Endothelial cell (in vitro differentiated cells): ENCODE results near the gene SPC25. TPM values are rescaled to one million over a fixed set of nuclear protein-coding genes. Genes with fewer than 3 reads are reported as not detected.

Source experiments
- DNase-seq: peaks from one replicate; pipeline ENCODE4 v3.0.0; 2021; ENCODE audit warnings: low spot score
- H3K27ac Mint-ChIP-seq: one replicate; pipeline ENCODE4 v1.8.0; 2021; ENCODE audit warnings: mixed read lengths, inconsistent platforms; ENCODE audit not compliant: unreplicated experiment
- H3K27me3 Mint-ChIP-seq: one replicate; pipeline ENCODE4 v1.8.0; 2021; ENCODE audit warnings: mild to moderate bottlenecking, moderate library complexity, mixed read lengths, inconsistent platforms; ENCODE audit not compliant: unreplicated experiment
- H3K36me3 Mint-ChIP-seq: one replicate; pipeline ENCODE4 v1.8.0; 2021; ENCODE audit warnings: mild to moderate bottlenecking, low read depth, mixed read lengths, inconsistent platforms; ENCODE audit not compliant: unreplicated experiment
- H3K4me1 Mint-ChIP-seq: one replicate; pipeline ENCODE4 v1.8.0; 2021; ENCODE audit warnings: mild to moderate bottlenecking, mixed read lengths, inconsistent platforms; ENCODE audit not compliant: unreplicated experiment
- H3K4me3 Mint-ChIP-seq: one replicate; pipeline ENCODE4 v1.8.0; 2021; ENCODE audit warnings: mild to moderate bottlenecking, mixed read lengths, inconsistent platforms; ENCODE audit not compliant: unreplicated experiment
- H3K9me3 Mint-ChIP-seq: one replicate; pipeline ENCODE4 v1.8.0; 2021; ENCODE audit warnings: mixed read lengths, inconsistent platforms; ENCODE audit not compliant: unreplicated experiment
- total RNA-seq: library from RNA; stranded (reverse); fragmentation: NEBNext Ultra II Directional; extraction: Animal tissue kit (Norgen Biotek cat#: 25700); gene quantifications from one replicate; pipeline ENCODE4 v1.2.1, GENCODE V29; 2021; ENCODE audit not compliant: unreplicated experiment
- TF ChIP-seq, protein P1 (sequence below): fragments of 200-600 bp; sonication (generic); IDR thresholded peaks from one replicate; pipeline ENCODE4 v1.5.0; 2021; ENCODE audit warnings: antibody characterized with exemption; ENCODE audit not compliant: unreplicated experiment

The SPC25 gene
- total RNA-seq, 1 donor from 2014 or later = 6.2 TPM

DNA sequence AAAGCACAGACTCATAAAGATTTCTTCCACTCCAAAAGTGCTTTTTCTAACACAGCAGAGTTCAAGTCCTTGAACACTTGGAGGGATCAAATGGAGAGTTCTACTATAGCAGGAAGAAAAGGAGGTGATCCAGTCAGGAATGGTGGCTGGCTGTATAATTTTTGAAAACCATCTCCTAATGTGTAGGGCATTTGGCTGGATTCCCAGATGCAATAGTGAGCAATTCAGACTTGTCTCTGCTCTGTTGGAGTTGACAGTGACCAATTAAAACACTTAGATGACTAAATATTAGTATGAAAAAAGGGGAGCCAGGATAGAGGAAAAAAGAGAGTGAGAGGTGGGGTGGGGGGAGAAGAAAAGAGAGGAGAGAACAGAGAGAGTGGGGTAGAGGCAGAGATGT is 5.5 kb upstream of the SPC25 start:
- DNase-seq = no peak
- Mint-ChIP-seq H3K4me1 (no peaks in the 10 kb centered on the region), H3K36me3 (no peaks in the 10 kb centered on the region), H3K27ac (no peak overlapping the region), H3K4me3 (no peak overlapping the region), H3K27me3 (peaks cover 2% of the 10 kb centered on the region), H3K9me3 (no peaks in the 10 kb centered on the region)
- TF ChIP-seq, protein P1, sequence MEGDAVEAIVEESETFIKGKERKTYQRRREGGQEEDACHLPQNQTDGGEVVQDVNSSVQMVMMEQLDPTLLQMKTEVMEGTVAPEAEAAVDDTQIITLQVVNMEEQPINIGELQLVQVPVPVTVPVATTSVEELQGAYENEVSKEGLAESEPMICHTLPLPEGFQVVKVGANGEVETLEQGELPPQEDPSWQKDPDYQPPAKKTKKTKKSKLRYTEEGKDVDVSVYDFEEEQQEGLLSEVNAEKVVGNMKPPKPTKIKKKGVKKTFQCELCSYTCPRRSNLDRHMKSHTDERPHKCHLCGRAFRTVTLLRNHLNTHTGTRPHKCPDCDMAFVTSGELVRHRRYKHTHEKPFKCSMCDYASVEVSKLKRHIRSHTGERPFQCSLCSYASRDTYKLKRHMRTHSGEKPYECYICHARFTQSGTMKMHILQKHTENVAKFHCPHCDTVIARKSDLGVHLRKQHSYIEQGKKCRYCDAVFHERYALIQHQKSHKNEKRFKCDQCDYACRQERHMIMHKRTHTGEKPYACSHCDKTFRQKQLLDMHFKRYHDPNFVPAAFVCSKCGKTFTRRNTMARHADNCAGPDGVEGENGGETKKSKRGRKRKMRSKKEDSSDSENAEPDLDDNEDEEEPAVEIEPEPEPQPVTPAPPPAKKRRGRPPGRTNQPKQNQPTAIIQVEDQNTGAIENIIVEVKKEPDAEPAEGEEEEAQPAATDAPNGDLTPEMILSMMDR = no peak

DNA sequence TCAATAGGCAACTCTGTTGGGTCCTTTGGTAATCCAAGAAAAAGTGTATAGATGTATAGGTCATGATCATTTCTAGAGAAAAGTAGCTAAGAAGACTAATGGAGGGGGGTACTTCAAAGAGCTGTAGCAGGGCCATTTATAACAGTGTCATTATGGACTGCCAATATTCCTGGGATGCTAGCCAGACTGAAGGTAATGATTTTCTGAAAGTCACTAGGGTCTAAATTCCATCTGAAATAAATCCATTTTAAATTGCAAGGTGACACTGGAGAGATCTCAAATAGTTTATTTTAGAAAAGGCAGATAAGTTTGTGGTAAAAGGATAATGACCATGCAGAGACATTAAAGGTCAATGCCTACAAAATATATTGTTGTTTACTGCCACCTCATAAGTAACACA is 4.5 kb upstream of the SPC25 start:
- H3K27me3 Mint-ChIP-seq = peaks cover 2% of the 10 kb centered on the region
- H3K4me1 Mint-ChIP-seq = peaks cover 6% of the 10 kb centered on the region
- TF ChIP-seq, protein P1 = no peak
- DNase-seq = no peak
- H3K36me3 Mint-ChIP-seq = no peaks in the 10 kb centered on the region
- no peak overlapping the region for H3K27ac Mint-ChIP-seq
- no peaks in the 10 kb centered on the region for H3K9me3 Mint-ChIP-seq
- H3K4me3 Mint-ChIP-seq = no peak overlapping the region

DNA sequence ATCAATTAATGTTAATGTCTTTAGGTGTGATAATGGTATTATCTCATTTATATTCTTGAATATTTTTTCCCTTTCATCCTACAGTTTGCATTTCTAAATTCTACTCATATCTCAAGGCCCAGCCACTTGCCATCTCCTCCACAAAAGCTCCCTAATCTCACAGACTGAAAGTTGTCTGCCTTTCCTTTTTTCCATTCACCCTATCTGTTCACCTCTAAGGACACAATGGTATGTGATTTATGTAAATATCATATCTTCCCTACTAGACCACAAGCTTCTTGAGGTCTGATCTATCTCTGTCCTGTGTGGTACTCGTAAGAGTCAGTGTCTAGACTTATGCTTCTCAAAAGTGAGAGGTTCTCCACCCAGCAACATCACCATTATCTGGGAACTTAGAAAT is 3.9 kb upstream of the SPC25 start:
- Mint-ChIP-seq H3K9me3 (no peaks in the 10 kb centered on the region), H3K4me3 (no peak overlapping the region), H3K36me3 (no peaks in the 10 kb centered on the region), H3K4me1 (peaks cover 6% of the 10 kb centered on the region), H3K27ac (no peak overlapping the region), H3K27me3 (peaks cover 1% of the 10 kb centered on the region)
- TF ChIP-seq, protein P1 = no peak
- DNase-seq = no peak

DNA sequence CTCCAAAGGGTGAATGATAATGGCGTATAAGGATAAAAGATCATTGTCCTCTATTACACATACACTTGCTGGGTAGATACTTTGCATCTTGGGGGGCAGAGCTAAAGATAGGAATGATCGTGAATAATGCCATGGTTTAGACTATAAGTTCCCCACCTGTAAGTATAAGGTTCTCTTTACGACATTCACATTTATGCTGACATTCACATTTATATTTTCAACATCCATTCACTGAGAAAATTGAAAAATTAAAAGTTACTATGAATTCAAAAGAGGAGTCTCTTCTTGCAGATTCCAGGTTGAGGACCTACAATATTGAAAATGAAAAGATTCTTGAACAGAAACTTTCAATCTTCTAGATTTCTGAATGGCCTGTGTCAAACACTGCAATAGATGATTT is 2.1 kb upstream of the SPC25 start:
- Mint-ChIP-seq H3K4me1 (peaks cover 6% of the 10 kb centered on the region), H3K4me3 (no peak overlapping the region), H3K27ac (no peak overlapping the region), H3K27me3 (peaks cover 1% of the 10 kb centered on the region), H3K36me3 (no peaks in the 10 kb centered on the region), H3K9me3 (no peaks in the 10 kb centered on the region)
- DNase-seq = no peak
- TF ChIP-seq, protein P1 = no peak

DNA sequence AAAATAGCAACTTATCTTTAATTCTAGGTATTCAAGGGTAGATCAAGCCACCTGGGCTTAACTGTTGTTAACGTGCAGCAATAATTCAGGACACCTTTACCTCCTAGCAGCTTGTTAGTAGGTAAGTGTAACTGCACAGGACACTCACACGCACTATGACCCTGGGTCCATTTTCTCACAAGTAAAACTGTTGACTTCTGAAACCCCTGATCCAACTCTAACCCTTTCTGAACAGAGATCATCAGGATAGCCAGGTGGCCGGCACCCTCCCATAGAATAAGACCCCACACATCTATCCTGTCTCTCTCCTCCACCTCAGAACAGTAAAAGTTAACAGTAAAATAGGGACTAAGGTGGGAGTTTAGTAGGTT is 610 bp downstream of the SPC25 start:
- no peaks in the 10 kb centered on the region for H3K27me3 Mint-ChIP-seq
- H3K9me3 Mint-ChIP-seq = no peaks in the 10 kb centered on the region
- no peak for DNase-seq
- TF ChIP-seq, protein P1 = no peak
- H3K36me3 Mint-ChIP-seq = no peaks in the 10 kb centered on the region
- peak overlapping the region; percentile 94 for H3K4me3 Mint-ChIP-seq
- no peak overlapping the region for H3K27ac Mint-ChIP-seq
- H3K4me1 Mint-ChIP-seq = peaks cover 6% of the 10 kb centered on the region
